MM.1S (cell line): ENCODE data around the gene COL5A2.

Experiments used
- DNase-seq: peaks from one replicate; pipeline ENCODE4 v3.0.0-alpha.2; 2015
- H2AFZ ChIP-seq: fragments of 300-600 bp; sonication (generic); 2 replicates; pipeline ENCODE4 v1.6.0; 2016; ENCODE audit warnings: antibody characterized with exemption, low read length
- H3F3A ChIP-seq: fragments of 300-600 bp; sonication (generic); 2 replicates; pipeline ENCODE4 v1.6.1; 2016; ENCODE audit warnings: mild to moderate bottlenecking, antibody characterized with exemption, low read length, moderate library complexity, mixed read lengths; ENCODE audit not compliant: insufficient read depth
- H3K27ac ChIP-seq: fragments of 300-600 bp; sonication (generic); 2 replicates; pipeline ENCODE4 v1.5.1; 2016; ENCODE audit warnings: mild to moderate bottlenecking, low read length
- H3K27me3 ChIP-seq: fragments of 300-600 bp; sonication (generic); replicated peaks from 2 replicates; pipeline ENCODE4 v1.6.0; 2016; ENCODE audit warnings: low read length; ENCODE audit not compliant: insufficient read depth
- H3K36me3 ChIP-seq: fragments of 300-600 bp; sonication (generic); replicated peaks from 2 replicates; pipeline ENCODE4 v1.6.1; 2016; ENCODE audit warnings: mild to moderate bottlenecking, low read length, mixed read lengths; ENCODE audit not compliant: insufficient read depth
- H3K4me1 ChIP-seq: fragments of 300-600 bp; sonication (generic); 2 replicates; pipeline ENCODE4 v1.6.1; 2016; ENCODE audit warnings: low read length, mixed read lengths
- H3K4me2 ChIP-seq: fragments of 300-600 bp; sonication (generic); 2 replicates; pipeline ENCODE4 v1.6.0; 2016; ENCODE audit warnings: low read depth, low read length
- H3K4me3 ChIP-seq: fragments of 300-600 bp; sonication (generic); 2 replicates; pipeline ENCODE4 v1.5.1; 2016; ENCODE audit warnings: low read length, mixed read lengths
- H3K79me2 ChIP-seq: fragments of 300-600 bp; sonication (generic); 2 replicates; pipeline ENCODE4 v1.6.1; 2016; ENCODE audit warnings: mixed run types, low read length, mixed read lengths
- H3K9ac ChIP-seq: fragments of 300-600 bp; sonication (generic); 2 replicates; pipeline ENCODE4 v1.6.1; 2016; ENCODE audit warnings: low read length, mixed read lengths
- H3K9me2 ChIP-seq: fragments of 300-600 bp; sonication (generic); replicated peaks from 2 replicates; pipeline ENCODE4 v1.6.1; 2016; ENCODE audit warnings: mild to moderate bottlenecking, low read length, mixed read lengths; ENCODE audit not compliant: insufficient read depth
- H3K9me3 ChIP-seq: fragments of 300-600 bp; sonication (generic); replicated peaks from 2 replicates; pipeline ENCODE4 v1.6.1; 2016; ENCODE audit warnings: mild to moderate bottlenecking, low read length, mixed read lengths; ENCODE audit not compliant: insufficient read depth
- H4K20me1 ChIP-seq: fragments of 300-600 bp; sonication (generic); 2 replicates; pipeline ENCODE4 v1.6.1; 2016; ENCODE audit warnings: mild to moderate bottlenecking, low read length, moderate library complexity, mixed read lengths; ENCODE audit not compliant: insufficient read depth
- CTCF ChIP-seq: fragments of 300-600 bp; sonication (generic); IDR thresholded peaks from 2 replicates; pipeline ENCODE4 v1.5.1; 2016; ENCODE audit warnings: antibody characterized with exemption, low read length, mixed read lengths
- EZH2 ChIP-seq: fragments of 300-600 bp; sonication (generic); optimal IDR thresholded peaks from 2 replicates; pipeline ENCODE3; 2017; ENCODE audit warnings: low read depth, mild to moderate bottlenecking, antibody characterized with exemption, low read length, mixed read lengths
- EZH2phosphoT487 ChIP-seq: fragments of 300-600 bp; sonication (generic); IDR thresholded peaks from 2 replicates; pipeline ENCODE4 v1.6.1; 2018; ENCODE audit warnings: antibody characterized with exemption, low read length

COL5A2 gene

GRCh38 chr2:189179570-189179950, at the start of gene COL5A2:
Gene COL5A2, minus strand, starts transcription at chr2:189179761. Its CDS starts 157 bp downstream, at chr2:189179604.
- Histone ChIP-seq H3K9ac (no peak within 1 kb of the TSS), H3K36me3 (no peaks in the 10 kb centered on the region), H3K9me2 (no peaks in the 10 kb centered on the region), H3K27ac (no peak within 1 kb of the TSS), H3K79me2 (no peaks in the 10 kb centered on the region), H3K9me3 (no peaks in the 10 kb centered on the region), H4K20me1 (no peaks in the 10 kb centered on the region), H3K4me2 (no peak within 1 kb of the TSS), H3F3A (no peaks in the 10 kb centered on the region), H3K4me1 (no peaks in the 10 kb centered on the region), H2AFZ (no peak within 1 kb of the TSS), H3K4me3 (no peak within 1 kb of the TSS), H3K27me3 (no peaks in the 10 kb centered on the region)
- no peak for DNase-seq
- no peak for TF ChIP-seq EZH2phosphoT487
- no peak for TF ChIP-seq EZH2
- no peak for TF ChIP-seq CTCF

- no peak for DNase-seq
- no peaks in the 10 kb centered on the region for H3K36me3 ChIP-seq
- H3K9me3 ChIP-seq, result no peaks in the 10 kb centered on the region
- no peak overlapping the region for H3K4me2 ChIP-seq
- H2AFZ ChIP-seq, result no peak overlapping the region
- H3K27me3 ChIP-seq, result no peaks in the 10 kb centered on the region
- H3K4me1 ChIP-seq, result no peaks in the 10 kb centered on the region
- TF ChIP-seq EZH2phosphoT487 (no peak), EZH2 (no peak), CTCF (no peak)
- H3K4me3 ChIP-seq, result no peak overlapping the region
- H3K9me2 ChIP-seq, result no peaks in the 10 kb centered on the region
- H3F3A ChIP-seq, result no peaks in the 10 kb centered on the region
- no peak overlapping the region for H3K9ac ChIP-seq
- H4K20me1 ChIP-seq, result no peaks in the 10 kb centered on the region
- H3K27ac ChIP-seq, result no peak overlapping the region
- no peaks in the 10 kb centered on the region for H3K79me2 ChIP-seq
Measured at GRCh38 chr2:189226017-189226416, 46.5 kb upstream of the COL5A2 start.

GRCh38 chr2:189225032-189225431, 45.5 kb upstream of the COL5A2 start:
- H2AFZ ChIP-seq, result no peak overlapping the region
- H3K36me3 ChIP-seq, result no peaks in the 10 kb centered on the region
- H3F3A ChIP-seq, result no peaks in the 10 kb centered on the region
- TF ChIP-seq EZH2, result no peak
- no peak for TF ChIP-seq EZH2phosphoT487
- TF ChIP-seq CTCF, result no peak
- H3K9me3 ChIP-seq, result no peaks in the 10 kb centered on the region
- no peak overlapping the region for H3K27ac ChIP-seq
- H3K9ac ChIP-seq, result no peak overlapping the region
- no peak for DNase-seq
- no peaks in the 10 kb centered on the region for H3K9me2 ChIP-seq
- H3K4me2 ChIP-seq, result no peak overlapping the region
- H3K4me3 ChIP-seq, result no peak overlapping the region
- no peaks in the 10 kb centered on the region for H3K27me3 ChIP-seq
- no peaks in the 10 kb centered on the region for H3K79me2 ChIP-seq
- H4K20me1 ChIP-seq, result no peaks in the 10 kb centered on the region
- H3K4me1 ChIP-seq, result no peaks in the 10 kb centered on the region
